ENCODE measurements around the gene FTCD.

DNA sequence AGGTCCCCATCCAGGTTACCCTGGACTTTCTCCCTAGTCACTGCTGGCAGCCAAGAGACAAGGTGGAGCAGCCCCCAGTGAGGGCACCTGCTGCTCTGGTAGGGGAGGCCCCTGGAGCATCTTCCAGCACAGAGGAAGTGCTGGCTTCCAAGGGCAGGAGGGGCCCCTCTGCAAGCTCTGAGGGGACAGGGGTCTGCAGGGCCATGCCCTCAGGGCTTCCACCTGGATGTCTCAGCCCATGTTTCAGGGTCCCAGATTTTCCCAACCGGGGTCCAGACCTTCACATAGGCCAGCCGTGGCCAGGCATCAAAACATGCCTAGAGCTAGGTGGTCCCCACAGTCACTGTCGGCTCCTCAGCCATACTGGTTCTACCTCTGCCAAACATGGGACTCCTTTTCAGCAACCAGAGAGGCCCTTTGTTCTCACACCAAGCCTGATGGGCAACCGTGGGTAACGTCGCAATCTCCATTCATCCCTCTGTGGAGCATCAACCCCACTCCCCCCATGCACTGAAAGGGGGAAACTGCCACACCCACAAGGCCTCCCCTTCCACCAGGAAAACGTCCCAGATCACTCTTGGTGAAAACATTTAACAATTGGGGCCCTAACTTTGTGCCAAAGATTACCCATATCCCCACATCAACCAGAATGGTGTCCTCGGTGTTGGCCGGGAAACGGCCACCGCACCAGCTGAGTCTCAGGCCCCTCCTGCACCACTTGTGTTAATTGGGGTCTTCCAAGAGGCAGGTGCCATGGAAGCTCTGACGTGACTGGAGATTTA is 59.4 kb downstream of the FTCD start:
- TF ChIP-seq FOXP2 (optimal IDR thresholded peaks at IDR 0.05; ENCODE audit: borderline replicate concordance, extremely low read depth, extremely low read length, insufficient read depth) (no peak), POLR2AphosphoS5 (IDR thresholded peaks at IDR 0.05; ENCODE audit: low read depth, low read length) (no peak), SIN3A (IDR thresholded peaks at IDR 0.05; ENCODE audit: borderline replicate concordance, insufficient read depth, low read length) (no peak), TAF1 (IDR thresholded peaks at IDR 0.05; ENCODE audit: borderline replicate concordance, insufficient read depth, low read length) (no peak)
- TF ChIP-seq, protein P1, sequence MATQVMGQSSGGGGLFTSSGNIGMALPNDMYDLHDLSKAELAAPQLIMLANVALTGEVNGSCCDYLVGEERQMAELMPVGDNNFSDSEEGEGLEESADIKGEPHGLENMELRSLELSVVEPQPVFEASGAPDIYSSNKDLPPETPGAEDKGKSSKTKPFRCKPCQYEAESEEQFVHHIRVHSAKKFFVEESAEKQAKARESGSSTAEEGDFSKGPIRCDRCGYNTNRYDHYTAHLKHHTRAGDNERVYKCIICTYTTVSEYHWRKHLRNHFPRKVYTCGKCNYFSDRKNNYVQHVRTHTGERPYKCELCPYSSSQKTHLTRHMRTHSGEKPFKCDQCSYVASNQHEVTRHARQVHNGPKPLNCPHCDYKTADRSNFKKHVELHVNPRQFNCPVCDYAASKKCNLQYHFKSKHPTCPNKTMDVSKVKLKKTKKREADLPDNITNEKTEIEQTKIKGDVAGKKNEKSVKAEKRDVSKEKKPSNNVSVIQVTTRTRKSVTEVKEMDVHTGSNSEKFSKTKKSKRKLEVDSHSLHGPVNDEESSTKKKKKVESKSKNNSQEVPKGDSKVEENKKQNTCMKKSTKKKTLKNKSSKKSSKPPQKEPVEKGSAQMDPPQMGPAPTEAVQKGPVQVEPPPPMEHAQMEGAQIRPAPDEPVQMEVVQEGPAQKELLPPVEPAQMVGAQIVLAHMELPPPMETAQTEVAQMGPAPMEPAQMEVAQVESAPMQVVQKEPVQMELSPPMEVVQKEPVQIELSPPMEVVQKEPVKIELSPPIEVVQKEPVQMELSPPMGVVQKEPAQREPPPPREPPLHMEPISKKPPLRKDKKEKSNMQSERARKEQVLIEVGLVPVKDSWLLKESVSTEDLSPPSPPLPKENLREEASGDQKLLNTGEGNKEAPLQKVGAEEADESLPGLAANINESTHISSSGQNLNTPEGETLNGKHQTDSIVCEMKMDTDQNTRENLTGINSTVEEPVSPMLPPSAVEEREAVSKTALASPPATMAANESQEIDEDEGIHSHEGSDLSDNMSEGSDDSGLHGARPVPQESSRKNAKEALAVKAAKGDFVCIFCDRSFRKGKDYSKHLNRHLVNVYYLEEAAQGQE (IDR thresholded peaks at IDR 0.05; ENCODE audit: insufficient read depth in 1 of 2, low read depth in 2 of 2, low read length in 2 of 2) = no peak

All from PFSK-1 (cell line).